CD8-positive, alpha-beta memory T cell (primary cell): ENCODE data around the gene ARL4A. TPM values are rescaled to one million over a fixed set of nuclear protein-coding genes. Genes with fewer than 3 reads are reported as not detected.
"Not testable (repeated sequence)": the region's sequence is repeated elsewhere in the genome, so short reads cannot be mapped to it uniquely, and the experiment has no call there.

Experiments used
- CTCF ChIA-PET: fragments of 350-600 bp; sonication (Branson Sonifier 250); formaldehyde crosslinking; loops from one replicate; lab custom pipeline; 2021; ENCODE audit warnings: antibody characterized with exemption; lab: Charles Lee
- POLR2A ChIA-PET: fragments of 350-600 bp; sonication (Branson Sonifier 250); formaldehyde crosslinking; loops from one replicate; lab custom pipeline; 2021; ENCODE audit warnings: antibody characterized with exemption; lab: Charles Lee
- DNase-seq, 5 donors: peaks; one replicate each; pipeline versions ENCODE4 v3.0.0 to v3.0.0-alpha.2; 2020 to 2022; ENCODE audit warnings: mixed read lengths in 1 of 5
- H3K27ac ChIP-seq: one replicate; pipeline ENCODE4 v1.7.0; 2013; ENCODE audit warnings: low read depth, mild to moderate bottlenecking, low read length, moderate library complexity
- H3K27me3 ChIP-seq: 2 replicates; pipeline ENCODE4 v1.7.0; 2013; ENCODE audit warnings: low read length, mild to moderate bottlenecking; ENCODE audit not compliant: insufficient read depth, poor library complexity, severe bottlenecking
- H3K36me3 ChIP-seq: 2 replicates; pipeline ENCODE4 v1.7.0; 2013; ENCODE audit warnings: mild to moderate bottlenecking, low read length, moderate library complexity; ENCODE audit not compliant: insufficient read depth
- H3K4me1 ChIP-seq: 2 replicates; pipeline ENCODE4 v1.7.0; 2013; ENCODE audit warnings: mild to moderate bottlenecking, low read length, moderate library complexity; ENCODE audit not compliant: insufficient read depth
- H3K4me3 ChIP-seq: 2 replicates; pipeline ENCODE4 v1.7.0; 2013; ENCODE audit warnings: mild to moderate bottlenecking, low read length
- H3K9me3 ChIP-seq: 2 replicates; pipeline ENCODE4 v1.7.0; 2013; ENCODE audit warnings: mild to moderate bottlenecking, low read length
- H3K27ac Mint-ChIP-seq, 8 donors: one replicate each; pipeline ENCODE4 v1.8.0; 2020 to 2021; ENCODE audit warnings: mixed read lengths in 8 of 8, mild to moderate bottlenecking in 6 of 8, inconsistent platforms in 3 of 8, moderate library complexity in 3 of 8
- H3K27me3 Mint-ChIP-seq, 2 donors: one replicate each; pipeline ENCODE4 v1.8.0; 2020 to 2021; ENCODE audit warnings: mixed read lengths in 2 of 2, mild to moderate bottlenecking in 1 of 2, moderate library complexity in 1 of 2
- H3K36me3 Mint-ChIP-seq, 3 donors: one replicate each; pipeline ENCODE4 v1.8.0; 2020 to 2021; ENCODE audit warnings: mixed read lengths in 3 of 3, inconsistent platforms in 1 of 3, mild to moderate bottlenecking in 1 of 3
- H3K4me1 Mint-ChIP-seq, 3 donors: one replicate each; pipeline ENCODE4 v1.8.0; 2020 to 2021; ENCODE audit warnings: mixed read lengths in 3 of 3, inconsistent platforms in 1 of 3, mild to moderate bottlenecking in 1 of 3
- H3K4me3 Mint-ChIP-seq, 7 donors: one replicate each; pipeline ENCODE4 v1.8.0; 2020 to 2021; ENCODE audit warnings: mixed read lengths in 7 of 7, mild to moderate bottlenecking in 6 of 7, moderate library complexity in 4 of 7, inconsistent platforms in 2 of 7
- H3K9me3 Mint-ChIP-seq, 5 donors: one replicate each; pipeline ENCODE4 v1.8.0; 2020 to 2022; ENCODE audit warnings: mixed read lengths in 5 of 5, mild to moderate bottlenecking in 3 of 5, moderate library complexity in 2 of 5, inconsistent platforms in 1 of 5
- polyA plus RNA-seq: library from polyadenylated mRNA; unstranded; fragments of 300-500 nt; fragmentation: Illumina TruSeq; gene quantifications from one replicate; pipeline ENCODE4 v1.2.3, GENCODE V29; 2021
- total RNA-seq, 2 experiments: library from RNA; stranded (reverse); gene quantifications; one replicate each; pipeline ENCODE4 v1.2.3, GENCODE V29; 2021

The ARL4A gene
- total and polyA plus RNA-seq, 3 experiments from 2014 or later: 10.6 to 50.3 (median 11.6) TPM

GRCh38 chr7:12687718-12688171 lies 312 bp downstream of the ARL4A start:
- H3K4me3 ChIP-seq: peak overlapping the region; percentile 75
- no peaks in the 10 kb centered on the region for H3K27me3 Mint-ChIP-seq
- H3K4me3 Mint-ChIP-seq: peak overlapping the region; percentile 94 to 99 (median 96)
- peak overlapping the region; percentile 97 to 99 (median 98) for H3K27ac Mint-ChIP-seq
- peaks cover 0 to 10% (median 0%) of the 10 kb centered on the region in 3 donors for H3K36me3 Mint-ChIP-seq
- H3K36me3 ChIP-seq: no peaks in the 10 kb centered on the region
- DNase-seq: no peak
- H3K4me1 ChIP-seq: peaks cover 7% of the 10 kb centered on the region
- CTCF ChIA-PET: interaction anchor here (1.1 to 4.3 kb wide), 8 partner anchors 8 to 575 kb away, joined by 3 to 26 read pairs (median 10); no protein-coding TSS in a partner anchor
- peaks cover 19 to 56% (median 38%) of the 10 kb centered on the region in 3 donors for H3K4me1 Mint-ChIP-seq
- H3K9me3 ChIP-seq: no peaks in the 10 kb centered on the region
- POLR2A ChIA-PET: interaction anchor here (0.5 to 1.0 kb wide), 2 partner anchors 8 to 268 kb away, joined by 4 to 5 read pairs; no protein-coding TSS in a partner anchor
- peaks cover 0 to 3% (median 0%) of the 10 kb centered on the region in 5 donors for H3K9me3 Mint-ChIP-seq
- no peaks in the 10 kb centered on the region for H3K27me3 ChIP-seq
- peak overlapping the region; percentile 97 for H3K27ac ChIP-seq

GRCh38 chr7:12688485-12689170 lies 1.2 kb downstream of the ARL4A start:
- DNase-seq, CTCF ChIA-PET, H3K36me3 ChIP-seq, H3K9me3 Mint-ChIP-seq, H3K4me3 ChIP-seq, H3K4me1 ChIP-seq, POLR2A ChIA-PET, H3K9me3 ChIP-seq, H3K27me3 ChIP-seq, H3K27me3 Mint-ChIP-seq: not testable (repeated sequence)
- peaks cover 0 to 10% (median 0%) of the 10 kb centered on the region in 3 donors for H3K36me3 Mint-ChIP-seq
- peak overlapping the region; percentile 35 for H3K27ac ChIP-seq
- H3K4me3 Mint-ChIP-seq: peak overlapping the region in 6 of 7 donors; percentile 22 to 97 (median 96)
- H3K4me1 Mint-ChIP-seq: peaks cover 25 to 62% (median 43%) of the 10 kb centered on the region in 3 donors
- peak overlapping the region in 2 of 8 donors; percentile 17 to 98 for H3K27ac Mint-ChIP-seq

GRCh38 chr7:12689451-12689850 lies 2.0 kb downstream of the ARL4A start:
- peaks cover 26 to 66% (median 43%) of the 10 kb centered on the region in 3 donors for H3K4me1 Mint-ChIP-seq
- peak overlapping the region in 1 of 8 donors; percentile 98 for H3K27ac Mint-ChIP-seq
- H3K4me3 Mint-ChIP-seq: peak overlapping the region in 1 of 7 donors; percentile 94
- H3K9me3 Mint-ChIP-seq: peaks cover 0 to 3% (median 0%) of the 10 kb centered on the region in 5 donors
- no peaks in the 10 kb centered on the region for H3K27me3 Mint-ChIP-seq
- H3K36me3 Mint-ChIP-seq: peaks cover 0 to 10% (median 0%) of the 10 kb centered on the region in 3 donors
- Histone ChIP-seq H3K27ac (peak overlapping the region; percentile 35), H3K9me3 (no peaks in the 10 kb centered on the region), H3K4me1 (peaks cover 7% of the 10 kb centered on the region), H3K27me3 (no peaks in the 10 kb centered on the region), H3K36me3 (no peaks in the 10 kb centered on the region), H3K4me3 (no peak overlapping the region)
- DNase-seq: no peak
- CTCF ChIA-PET: no interaction called here
- POLR2A ChIA-PET: no interaction called here

DNA sequence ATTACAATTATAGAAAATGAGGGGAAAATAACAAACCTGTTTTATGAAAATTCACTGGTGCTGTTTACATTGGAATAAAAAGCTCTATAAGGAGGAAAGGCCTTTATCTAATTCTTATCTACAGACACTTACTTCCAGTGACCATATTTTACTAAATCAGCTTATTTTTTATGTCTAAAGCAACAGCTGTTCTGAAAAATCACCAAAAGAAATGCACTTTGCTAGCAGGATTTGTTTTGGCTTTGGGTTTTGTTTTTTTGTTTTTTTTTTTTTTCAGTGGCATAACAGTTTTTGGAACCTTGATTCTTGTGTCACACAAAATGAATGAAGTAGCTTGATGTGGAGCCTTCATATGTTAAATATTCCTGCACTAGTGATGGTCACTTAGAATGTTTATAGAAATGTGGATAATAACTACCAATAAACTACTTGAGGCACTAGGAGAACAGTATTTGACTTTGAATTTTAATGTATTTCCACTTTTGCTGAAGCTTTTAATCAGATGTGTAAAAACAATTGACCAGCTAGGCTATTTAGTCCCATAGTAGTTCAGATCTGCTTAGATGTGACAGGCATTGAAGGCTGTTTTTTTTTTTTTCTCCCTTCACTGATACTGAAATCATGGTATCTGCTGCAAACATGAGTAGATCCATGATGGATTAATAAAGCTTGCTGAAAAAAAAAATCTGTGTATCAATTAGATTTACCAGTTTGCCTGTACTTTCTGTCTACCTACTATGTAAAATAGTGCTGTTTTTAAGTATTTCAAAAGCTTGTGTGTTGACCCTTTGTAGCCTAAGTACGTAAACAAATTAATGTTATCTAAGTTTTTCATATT lies 2.8 kb downstream of the ARL4A start:
- H3K9me3 Mint-ChIP-seq: peaks cover 0 to 3% (median 0%) of the 10 kb centered on the region in 5 donors
- CTCF ChIA-PET: interaction anchor here (1.1 kb wide), 1 partner anchor 15 kb away, joined by 5 read pairs; no protein-coding TSS in a partner anchor

GRCh38 chr7:12691388-12691787 lies 4.0 kb downstream of the ARL4A start:
- peaks cover 19 to 62% (median 32%) of the 10 kb centered on the region in 3 donors for H3K4me1 Mint-ChIP-seq
- H3K4me3 Mint-ChIP-seq, H3K4me1 ChIP-seq, CTCF ChIA-PET, H3K27ac Mint-ChIP-seq, H3K9me3 Mint-ChIP-seq, DNase-seq, H3K27me3 ChIP-seq, H3K27ac ChIP-seq, H3K27me3 Mint-ChIP-seq, POLR2A ChIA-PET, H3K4me3 ChIP-seq, H3K9me3 ChIP-seq, H3K36me3 ChIP-seq: not testable (repeated sequence)
- H3K36me3 Mint-ChIP-seq: peaks cover 0 to 10% (median 0%) of the 10 kb centered on the region in 3 donors

More for the DNA sequence above, 2.8 kb downstream of the ARL4A start:
- Histone ChIP-seq H3K4me3 (no peak overlapping the region), H3K9me3 (no peaks in the 10 kb centered on the region), H3K36me3 (no peaks in the 10 kb centered on the region), H3K27ac (peak overlapping the region; percentile 35), H3K4me1 (peaks cover 7% of the 10 kb centered on the region), H3K27me3 (no peaks in the 10 kb centered on the region)
- H3K4me3 Mint-ChIP-seq: peak overlapping the region in 1 of 7 donors; percentile 44
- no peaks in the 10 kb centered on the region for H3K27me3 Mint-ChIP-seq
- no peak for DNase-seq
- peak overlapping the region in 2 of 8 donors; percentile 17 to 98 for H3K27ac Mint-ChIP-seq
- peaks cover 26 to 65% (median 43%) of the 10 kb centered on the region in 3 donors for H3K4me1 Mint-ChIP-seq
- peaks cover 0 to 10% (median 0%) of the 10 kb centered on the region in 3 donors for H3K36me3 Mint-ChIP-seq
- POLR2A ChIA-PET: no interaction called here

DNA sequence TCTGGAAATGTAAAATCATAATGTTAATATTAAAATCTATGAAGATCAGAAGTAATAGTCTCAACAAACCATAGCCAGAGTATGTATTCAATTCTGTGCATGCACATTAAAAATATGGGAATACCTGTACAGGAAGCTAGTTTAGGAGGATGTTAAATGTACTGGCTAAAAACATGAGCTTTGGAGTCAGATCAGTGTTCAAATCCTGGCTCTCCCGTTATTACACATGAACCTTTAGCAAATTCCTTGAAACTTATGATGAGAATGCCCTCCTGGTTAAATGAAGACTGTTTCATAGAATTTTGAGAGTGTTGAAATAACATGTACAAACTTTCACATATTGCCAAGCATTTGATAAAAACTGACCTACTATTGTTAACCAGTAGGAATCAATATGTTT lies 4.6 kb downstream of the ARL4A start:
- Histone ChIP-seq H3K27ac (peak overlapping the region; percentile 17), H3K4me3 (no peak overlapping the region), H3K4me1 (peaks cover 7% of the 10 kb centered on the region), H3K27me3 (no peaks in the 10 kb centered on the region), H3K36me3 (no peaks in the 10 kb centered on the region), H3K9me3 (no peaks in the 10 kb centered on the region)
- ChIA-PET CTCF (no interaction called here), POLR2A (no interaction called here)
- H3K4me3 Mint-ChIP-seq: no peak overlapping the region
- H3K27ac Mint-ChIP-seq: peak overlapping the region in 1 of 8 donors; percentile 46
- no peaks in the 10 kb centered on the region for H3K9me3 Mint-ChIP-seq
- peaks cover 0 to 2% of the 10 kb centered on the region in 2 donors for H3K27me3 Mint-ChIP-seq
- H3K4me1 Mint-ChIP-seq: peaks cover 19 to 65% (median 32%) of the 10 kb centered on the region in 3 donors
- no peak for DNase-seq
- H3K36me3 Mint-ChIP-seq: peaks cover 0 to 8% (median 0%) of the 10 kb centered on the region in 3 donors

DNA sequence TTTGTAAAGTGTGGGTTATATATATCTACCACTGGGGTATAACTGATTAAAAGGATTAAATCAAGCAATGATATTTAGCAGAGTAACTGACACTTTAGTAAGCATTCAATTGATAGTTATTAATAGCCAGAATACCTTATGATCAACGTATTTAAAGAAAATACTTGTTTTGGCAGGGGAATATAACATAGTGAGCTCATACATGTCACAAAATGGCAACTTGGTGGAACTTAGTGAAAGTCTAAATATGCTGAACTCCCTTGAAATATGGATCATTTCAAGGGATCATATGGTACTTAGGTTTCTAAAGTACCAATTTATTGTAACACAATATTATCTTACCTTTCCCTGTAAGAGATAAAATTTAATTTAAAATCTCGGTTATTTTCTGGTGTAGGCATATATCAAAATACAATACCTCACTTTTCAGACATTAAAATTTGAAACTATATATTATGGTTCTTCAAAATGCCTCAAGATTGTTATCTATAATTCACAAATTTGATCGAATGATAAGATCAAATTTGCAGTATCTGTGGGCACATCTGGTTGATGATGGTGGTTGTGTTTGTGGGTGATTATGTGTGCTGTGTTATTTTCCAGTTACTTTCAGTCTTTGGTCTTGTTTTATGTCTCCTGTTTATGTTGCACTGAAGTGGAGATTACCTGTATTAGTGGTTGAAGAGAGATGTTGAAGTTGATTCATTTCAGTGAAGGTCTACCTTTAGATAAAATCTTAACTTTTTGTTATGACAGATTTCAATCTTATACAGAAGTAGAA lies 5.2 kb downstream of the ARL4A start:
- Mint-ChIP-seq H3K9me3 (no peaks in the 10 kb centered on the region), H3K27ac (peak overlapping the region in 2 of 8 donors; percentile 22 to 46), H3K4me3 (no peak overlapping the region), H3K27me3 (peaks cover 0 to 2% of the 10 kb centered on the region in 2 donors), H3K36me3 (peaks cover 0 to 2% (median 0%) of the 10 kb centered on the region in 3 donors), H3K4me1 (peaks cover 14 to 60% (median 28%) of the 10 kb centered on the region in 3 donors)
- Histone ChIP-seq H3K36me3 (no peaks in the 10 kb centered on the region), H3K27me3 (no peaks in the 10 kb centered on the region), H3K27ac (peak overlapping the region; percentile 17), H3K4me1 (peaks cover 5% of the 10 kb centered on the region), H3K4me3 (no peak overlapping the region), H3K9me3 (no peaks in the 10 kb centered on the region)
- DNase-seq: no peak
- ChIA-PET CTCF (no interaction called here), POLR2A (no interaction called here)
